ENCODE data around the gene CCN2. TPM values are rescaled to one million over a fixed set of nuclear protein-coding genes. Genes with fewer than 3 reads are reported as not detected.
"Not testable (repeated sequence)": the region's sequence is repeated elsewhere in the genome, so short reads cannot be mapped to it uniquely, and the experiment has no call there.

Gene CCN2
- total RNA-seq, 1 experiment from 2014 or later = 830 TPM

GRCh38 chr6:131908787-131909186, 42.4 kb downstream of the CCN2 start:
- not testable (repeated sequence) for H3K9me3 ChIP-seq, H3K27me3 ChIP-seq, H3K36me3 ChIP-seq, DNase-seq, H3K4me3 ChIP-seq

GRCh38 chr6:131903734-131904133, 47.4 kb downstream of the CCN2 start:
- DNase-seq = peak; percentile 61
- not testable (repeated sequence) for H3K4me3 ChIP-seq, H3K9me3 ChIP-seq, H3K36me3 ChIP-seq, H3K27me3 ChIP-seq

GRCh38 chr6:131901326-131901873, 49.8 kb downstream of the CCN2 start:
- DNase-seq, H3K36me3 ChIP-seq, H3K4me3 ChIP-seq, H3K27me3 ChIP-seq: not testable (repeated sequence)
- H3K9me3 ChIP-seq = peaks cover 13% of the 10 kb centered on the region

GRCh38 chr6:131900231-131900630, 50.9 kb downstream of the CCN2 start:
- no peak for DNase-seq
- Histone ChIP-seq H3K27me3 (no peaks in the 10 kb centered on the region; the same call in 1 of the 2 replicates), H3K4me3 (no peak overlapping the region), H3K9me3 (peaks cover 13% of the 10 kb centered on the region), H3K36me3 (no peaks in the 10 kb centered on the region)

DNA sequence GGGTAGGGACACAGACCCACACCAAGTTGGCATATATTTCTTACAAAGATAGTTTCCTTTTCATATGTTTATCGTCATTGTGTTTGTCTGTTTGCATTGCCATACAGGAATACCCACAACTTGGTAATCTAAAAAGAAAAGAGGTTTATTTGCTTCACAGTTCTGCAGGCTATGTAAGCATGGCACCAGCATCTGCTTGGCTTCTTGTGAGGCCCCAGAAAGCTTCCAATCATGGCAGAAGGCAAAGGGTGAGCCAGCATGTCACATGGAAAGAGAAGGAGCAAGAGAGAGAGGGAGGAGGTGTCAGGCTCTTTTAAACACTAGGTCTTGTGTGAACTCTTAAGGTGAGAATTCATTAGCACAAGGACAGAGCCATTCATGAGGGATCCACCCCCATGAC, 52.5 kb downstream of the CCN2 start:
- Histone ChIP-seq H3K27me3 (no peaks in the 10 kb centered on the region; the same call in 1 of the 2 replicates), H3K9me3 (peaks cover 13% of the 10 kb centered on the region), H3K4me3 (no peak overlapping the region), H3K36me3 (no peaks in the 10 kb centered on the region)
- DNase-seq = no peak

Other genes starting within 250 kb of the CCN2 start
- not detected in 2 replicates for gene OR2A4, start 250.0 kb downstream of the CCN2 start, total RNA-seq (2014; rRNA removed; shearing (Covaris generic); ENCODE audit: low replicate concordance)
- not detected in 2 replicates for gene CTAGE9, start 240.4 kb downstream of the CCN2 start, total RNA-seq (2014; rRNA removed; shearing (Covaris generic); ENCODE audit: low replicate concordance)
- gene ENPP1, start 143.4 kb downstream of the CCN2 start, total RNA-seq (2014; rRNA removed; shearing (Covaris generic); ENCODE audit: low replicate concordance) = 0.91 and 3.1 TPM in 2 replicates

Measured in MG63 (cell line).